Peyer's patch (tissue), 4 donors: ENCODE data around the gene PKP1. TPM values are rescaled to one million over a fixed set of nuclear protein-coding genes. Genes with fewer than 3 reads are reported as not detected.
A peak's percentile ranks its signal among the peaks of the same experiment; 100 is the strongest.

Experiments used
- DNase-seq, 3 donors: peaks; one replicate each; pipeline ENCODE4 v3.0.0-alpha.2; 2017 to 2019
- H3K27ac ChIP-seq, 4 donors: fragments of 200-600 bp; sonication (generic); one replicate each; pipeline ENCODE4 v1.5.1; 2016 to 2019
- H3K27me3 ChIP-seq, 2 donors: fragments of 200-600 bp; sonication (generic); one replicate each; pipeline ENCODE4 v1.5.1; 2019
- H3K36me3 ChIP-seq, 3 donors: fragments of 200-600 bp; sonication (generic); one replicate each; pipeline ENCODE4 v1.5.1; 2016 to 2019
- H3K4me1 ChIP-seq, 4 donors: fragments of 200-600 bp; sonication (generic); one replicate each; pipeline ENCODE4 v1.5.1; 2016 to 2019
- H3K4me3 ChIP-seq, 4 donors: fragments of 200-600 bp; sonication (generic); 1 replicate in 3 of 4; 2 replicates in 1 of 4; pipeline ENCODE4 v1.5.1; 2016 to 2019; ENCODE audit warnings: mild to moderate bottlenecking in 1 of 4
- H3K9me3 ChIP-seq, 4 donors: fragments of 200-600 bp; sonication (generic); one replicate each; pipeline ENCODE4 v1.5.1; 2016 to 2019; ENCODE audit warnings: mild to moderate bottlenecking in 1 of 4
- CTCF ChIP-seq, 6 experiments: fragments of 450-650 bp in 4 of 6; fragments of 200-600 bp in 2 of 6; sonication (generic) in 1 of 6; IDR thresholded peaks; one replicate each; pipeline ENCODE4 v1.5.1; 2017 to 2019; ENCODE audit warnings: antibody characterized with exemption in 6 of 6, mild to moderate bottlenecking in 3 of 6, moderate library complexity in 1 of 6
- POLR2A ChIP-seq, 2 donors: fragments of 450-650 bp; IDR thresholded peaks; one replicate each; pipeline ENCODE4 v1.5.1; 2017; ENCODE audit warnings: antibody characterized with exemption in 2 of 2, mild to moderate bottlenecking in 2 of 2, moderate library complexity in 2 of 2
- total RNA-seq, 4 donors: library from RNA; depleted of rRNA; stranded (reverse); fragments of >200 nt; gene quantifications; one replicate each; pipeline ENCODE4 v1.1.0, GENCODE V29; 2016

The PKP1 gene
- total RNA-seq, 4 donors from 2014 or later = 0.54 to 11.6 (median 1.4) TPM

GRCh38 chr1:201355471-201355870, 72.2 kb downstream of the PKP1 start:
- Histone ChIP-seq H3K27ac (no peak overlapping the region), H3K9me3 (no peaks in the 10 kb centered on the region), H3K27me3 (no peaks in the 10 kb centered on the region), H3K4me3 (no peak overlapping the region), H3K36me3 (no peaks in the 10 kb centered on the region), H3K4me1 (no peaks in the 10 kb centered on the region)
- TF ChIP-seq POLR2A (IDR thresholded peaks at IDR 0.05) (no peak), CTCF (IDR thresholded peaks at IDR 0.05) (no peak)
- DNase-seq = peak in 1 of 3 donors; percentile 14

GRCh38 chr1:201356236-201356635, 72.9 kb downstream of the PKP1 start:
- H3K27me3 ChIP-seq = no peaks in the 10 kb centered on the region
- no peaks in the 10 kb centered on the region for H3K9me3 ChIP-seq
- H3K4me1 ChIP-seq = no peaks in the 10 kb centered on the region
- peak in 1 of 3 donors; percentile 9 for DNase-seq
- H3K4me3 ChIP-seq = no peak overlapping the region
- TF ChIP-seq POLR2A (IDR thresholded peaks at IDR 0.05) (no peak), CTCF (IDR thresholded peaks at IDR 0.05) (no peak)
- H3K36me3 ChIP-seq = no peaks in the 10 kb centered on the region
- H3K27ac ChIP-seq = no peak overlapping the region

GRCh38 chr1:201356701-201357100, 73.4 kb downstream of the PKP1 start:
- no peak overlapping the region for H3K27ac ChIP-seq
- no peak for TF ChIP-seq CTCF (IDR thresholded peaks at IDR 0.05)
- no peak for TF ChIP-seq POLR2A (IDR thresholded peaks at IDR 0.05)
- H3K9me3 ChIP-seq = no peaks in the 10 kb centered on the region
- H3K4me1 ChIP-seq = no peaks in the 10 kb centered on the region
- no peaks in the 10 kb centered on the region for H3K27me3 ChIP-seq
- H3K36me3 ChIP-seq = no peaks in the 10 kb centered on the region
- DNase-seq = peak in 1 of 3 donors; percentile 7
- no peak overlapping the region for H3K4me3 ChIP-seq

- no peaks in the 10 kb centered on the region for H3K4me1 ChIP-seq
- no peaks in the 10 kb centered on the region for H3K36me3 ChIP-seq
- no peak overlapping the region for H3K27ac ChIP-seq
- no peaks in the 10 kb centered on the region for H3K27me3 ChIP-seq
- H3K9me3 ChIP-seq = no peaks in the 10 kb centered on the region
- no peak overlapping the region for H3K4me3 ChIP-seq
- TF ChIP-seq CTCF (IDR thresholded peaks at IDR 0.05) = no peak
- DNase-seq = no peak
Observed at GRCh38 chr1:201357211-201357610, 73.9 kb downstream of the PKP1 start.

GRCh38 chr1:201357636-201358348, 74.5 kb downstream of the PKP1 start:
- TF ChIP-seq CTCF (IDR thresholded peaks at IDR 0.05) (no peak), POLR2A (IDR thresholded peaks at IDR 0.05) (no peak)

More at GRCh38 chr1:201357636-201358348, 74.5 kb downstream of the PKP1 start:
- Histone ChIP-seq H3K4me1 (no peaks in the 10 kb centered on the region), H3K27ac (no peak overlapping the region), H3K4me3 (no peak overlapping the region), H3K27me3 (no peaks in the 10 kb centered on the region), H3K9me3 (no peaks in the 10 kb centered on the region), H3K36me3 (no peaks in the 10 kb centered on the region)
- DNase-seq = peak in 1 of 3 donors; percentile 16
